CD4-positive, alpha-beta T cell (primary cell): ENCODE data around the gene ENPP5. TPM values are rescaled to one million over a fixed set of nuclear protein-coding genes. Genes with fewer than 3 reads are reported as not detected.

ENCODE experiments used
- ATAC-seq: fragments of 200-7000 bp; cut with Tn5 transposase; one replicate; pipeline ENCODE4 v1.10.0; 2022; ENCODE audit warnings: mild to moderate bottlenecking; ENCODE audit not compliant: poor library complexity
- CTCF ChIA-PET: fragments of 350-600 bp; sonication (Branson Sonifier 250); formaldehyde crosslinking; loops from one replicate; lab custom pipeline; 2021; ENCODE audit warnings: antibody characterized with exemption, inconsistent platforms; lab: Charles Lee
- POLR2A ChIA-PET: fragments of 350-600 bp; sonication (Branson Sonifier 250); formaldehyde crosslinking; loops from one replicate; lab custom pipeline; 2021; ENCODE audit warnings: antibody characterized with exemption, inconsistent platforms; lab: Charles Lee
- DNase-seq, 14 experiments: peaks; one replicate each; pipeline ENCODE4 v3.0.0-alpha.2; 2013 to 2020; ENCODE audit warnings: mixed read lengths in 2 of 14
- H3K27ac ChIP-seq, 2 donors: one replicate each; pipeline versions ENCODE4 v1.5.1 to v1.7.0; 2013; ENCODE audit warnings: low read length in 2 of 2, low read depth in 1 of 2, mild to moderate bottlenecking in 1 of 2
- H3K27me3 ChIP-seq, 2 experiments: 1 replicate in 1 of 2; 2 replicates in 1 of 2; pipeline versions ENCODE4 v1.6.1 to v1.7.0; 2013; ENCODE audit warnings: low read length in 2 of 2, control low read depth in 1 of 2, mild to moderate bottlenecking in 1 of 2, moderate library complexity in 1 of 2; ENCODE audit not compliant: insufficient read depth in 2 of 2, control insufficient read depth in 1 of 2
- H3K36me3 ChIP-seq: one replicate; pipeline ENCODE4 v1.6.1; 2013; ENCODE audit warnings: low read length, control low read depth; ENCODE audit not compliant: insufficient read depth
- H3K4me1 ChIP-seq: one replicate; pipeline ENCODE4 v1.6.1; 2013; ENCODE audit warnings: low read length, control low read depth; ENCODE audit not compliant: insufficient read depth
- H3K4me3 ChIP-seq: one replicate; pipeline ENCODE4 v1.5.1; 2013; ENCODE audit warnings: mild to moderate bottlenecking, low read length, moderate library complexity
- H3K9me3 ChIP-seq, 2 experiments: 1 replicate in 1 of 2; 2 replicates in 1 of 2; pipeline versions ENCODE4 v1.6.1 to v1.7.0; 2013; ENCODE audit warnings: low read length in 2 of 2, mild to moderate bottlenecking in 2 of 2, control low read depth in 1 of 2, moderate library complexity in 1 of 2; ENCODE audit not compliant: control insufficient read depth in 1 of 2, insufficient read depth in 1 of 2
- H3K27ac Mint-ChIP-seq: one replicate; pipeline ENCODE4 v1.8.0; 2020; ENCODE audit warnings: mixed read lengths
- H3K27me3 Mint-ChIP-seq: one replicate; pipeline ENCODE4 v1.8.0; 2021; ENCODE audit warnings: mixed read lengths
- H3K36me3 Mint-ChIP-seq: one replicate; pipeline ENCODE4 v1.8.0; 2021; ENCODE audit warnings: low read depth, mixed read lengths
- H3K4me1 Mint-ChIP-seq: one replicate; pipeline ENCODE4 v1.8.0; 2021; ENCODE audit warnings: low read depth, mixed read lengths
- H3K4me3 Mint-ChIP-seq: one replicate; pipeline ENCODE4 v1.8.0; 2020; ENCODE audit warnings: mild to moderate bottlenecking, mixed read lengths
- H3K9me3 Mint-ChIP-seq: one replicate; pipeline ENCODE4 v1.8.0; 2020; ENCODE audit warnings: mixed read lengths
- intact Hi-C, 2 experiments: fragments of 100-400 bp; cut with DNase I in 1 of 2; cut with micrococcal nuclease in 1 of 2; formaldehyde crosslinking; loops; one replicate each; pipeline versions ENCODE4 v1.15.1 to v1.9.0; 2023 to 2025; cut with DNase I, micrococcal nuclease
- polyA plus RNA-seq, 2 donors: library from polyadenylated mRNA; unstranded; fragments of 120-200 nt; gene quantifications; one replicate each; pipeline ENCODE4 v1.2.1, GENCODE V29; 2013
- total RNA-seq, 174 experiments: library from RNA in 2 of 174; stranded (reverse) in 2 of 174; gene quantifications; one replicate each; pipeline ENCODE4 v1.2.3 and lab custom pipeline; 2021 to 2026
- TF ChIP-seq, protein P1 (sequence below): fragments of 200-600 bp; IDR thresholded peaks from one replicate; pipeline ENCODE4 v1.8.0; 2022; ENCODE audit warnings: antibody characterized with exemption, mild to moderate bottlenecking

ENPP5 gene
- total RNA-seq (under 1 TPM; 0.11 to 0.19 TPM), total RNA-seq (lab: John Stamatoyannopoulos, UW) (0 to 3.0 (median 0.59) reads per million in 172 experiments)
- polyA plus RNA-seq (2013, experiment 1 of 2): 1.8 TPM
- 1.5 TPM for polyA plus RNA-seq (2013, experiment 2 of 2)

DNA sequence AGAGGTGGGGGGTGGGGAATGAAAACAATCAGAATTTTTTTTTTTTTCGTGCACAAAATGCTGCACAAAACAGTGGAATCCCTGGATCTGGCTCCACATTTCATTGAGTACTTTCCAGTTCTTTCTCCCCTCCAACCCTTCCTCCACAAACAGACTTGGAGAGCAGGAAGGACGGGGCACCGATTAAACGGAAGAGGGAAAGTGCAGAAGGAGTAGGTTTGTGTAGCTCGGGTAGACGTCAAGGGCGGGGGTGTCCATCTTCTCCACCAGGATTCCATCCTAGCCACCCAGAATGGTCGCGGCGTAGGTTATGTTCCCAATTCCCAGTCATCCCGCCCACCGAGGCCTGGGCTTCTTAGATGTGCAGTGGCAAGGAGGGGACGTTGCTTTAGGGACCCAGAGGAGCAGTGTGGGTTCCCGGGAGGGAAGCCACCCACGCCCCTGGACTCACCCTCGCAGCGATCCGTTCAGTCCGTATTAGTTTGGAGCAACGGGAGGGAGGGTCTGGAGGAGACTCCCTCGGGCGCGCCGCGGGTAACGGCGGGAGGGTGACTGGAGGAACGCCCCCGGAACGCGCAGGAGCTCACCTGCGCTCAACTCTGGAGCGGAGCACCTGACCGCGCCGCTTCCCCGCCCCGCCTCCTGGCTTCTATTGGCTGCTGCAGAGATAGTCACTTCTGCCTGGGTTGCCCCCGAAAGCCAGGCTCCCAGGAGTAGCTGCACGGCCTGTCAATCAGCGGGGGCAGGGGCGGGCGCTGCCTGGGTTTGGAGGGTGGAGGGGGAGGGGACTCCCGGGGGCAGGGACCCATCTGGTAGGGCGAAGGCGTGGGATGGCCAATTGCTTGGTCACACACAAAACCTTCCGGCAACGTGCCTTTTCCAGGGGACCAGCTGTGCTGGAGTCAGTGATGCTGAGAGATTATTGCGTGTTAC is at the start of gene ENPP5:
TSS of gene ENPP5 (minus strand) at position 624 of the 933 bp plus-strand sequence. CDS start 2,718 bp downstream, outside the sequence.
- Histone ChIP-seq H3K9me3 (no peaks in the 10 kb centered on the region), H3K27ac (no peak within 1 kb of the TSS), H3K4me1 (peaks cover 13% of the 10 kb centered on the region), H3K36me3 (no peaks in the 10 kb centered on the region), H3K27me3 (peaks cover 0 to 19% of the 10 kb centered on the region in 2 experiments), H3K4me3 (peak within 1 kb of the TSS; percentile 67)
- intact Hi-C loops: loop anchor here in 1 of 2 experiments (5.0 kb wide), 1 partner anchor 482 kb away; the partner anchor contains the start of genes CYP39A1 and SLC25A27
- peak; percentile 96 for ATAC-seq
- ChIA-PET POLR2A (interaction anchor here (0.9 to 2.9 kb wide), 2 partner anchors 41 to 45 kb away, joined by 3 to 18 read pairs; partner anchors contain the start of gene ENPP4), CTCF (no interaction called here)
- TF ChIP-seq, protein P1, sequence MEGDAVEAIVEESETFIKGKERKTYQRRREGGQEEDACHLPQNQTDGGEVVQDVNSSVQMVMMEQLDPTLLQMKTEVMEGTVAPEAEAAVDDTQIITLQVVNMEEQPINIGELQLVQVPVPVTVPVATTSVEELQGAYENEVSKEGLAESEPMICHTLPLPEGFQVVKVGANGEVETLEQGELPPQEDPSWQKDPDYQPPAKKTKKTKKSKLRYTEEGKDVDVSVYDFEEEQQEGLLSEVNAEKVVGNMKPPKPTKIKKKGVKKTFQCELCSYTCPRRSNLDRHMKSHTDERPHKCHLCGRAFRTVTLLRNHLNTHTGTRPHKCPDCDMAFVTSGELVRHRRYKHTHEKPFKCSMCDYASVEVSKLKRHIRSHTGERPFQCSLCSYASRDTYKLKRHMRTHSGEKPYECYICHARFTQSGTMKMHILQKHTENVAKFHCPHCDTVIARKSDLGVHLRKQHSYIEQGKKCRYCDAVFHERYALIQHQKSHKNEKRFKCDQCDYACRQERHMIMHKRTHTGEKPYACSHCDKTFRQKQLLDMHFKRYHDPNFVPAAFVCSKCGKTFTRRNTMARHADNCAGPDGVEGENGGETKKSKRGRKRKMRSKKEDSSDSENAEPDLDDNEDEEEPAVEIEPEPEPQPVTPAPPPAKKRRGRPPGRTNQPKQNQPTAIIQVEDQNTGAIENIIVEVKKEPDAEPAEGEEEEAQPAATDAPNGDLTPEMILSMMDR: no peak
- Mint-ChIP-seq H3K4me3 (peak within 1 kb of the TSS; percentile 77), H3K36me3 (no peaks in the 10 kb centered on the region), H3K4me1 (peaks cover 27% of the 10 kb centered on the region), H3K27me3 (peaks cover 35% of the 10 kb centered on the region), H3K9me3 (no peaks in the 10 kb centered on the region), H3K27ac (no peak within 1 kb of the TSS)
- peak; percentile 32 to 86 (median 56) for DNase-seq

- Mint-ChIP-seq H3K9me3 (no peaks in the 10 kb centered on the region), H3K4me1 (no peaks in the 10 kb centered on the region), H3K4me3 (no peak overlapping the region), H3K27ac (no peak overlapping the region), H3K36me3 (no peaks in the 10 kb centered on the region), H3K27me3 (no peaks in the 10 kb centered on the region)
- Histone ChIP-seq H3K9me3 (no peaks in the 10 kb centered on the region), H3K27ac (no peak overlapping the region), H3K27me3 (no peaks in the 10 kb centered on the region), H3K4me3 (no peak overlapping the region), H3K4me1 (no peaks in the 10 kb centered on the region), H3K36me3 (no peaks in the 10 kb centered on the region)
- TF ChIP-seq, protein P1: no peak
- intact Hi-C loops: no loop called here
- ATAC-seq (no peak), DNase-seq (no peak)
- ChIA-PET POLR2A (no interaction called here), CTCF (interaction anchor here (0.8 kb wide), 1 partner anchor 18 kb away, joined by 3 read pairs; no protein-coding TSS in a partner anchor)
Observed at GRCh38 chr6:46219661-46220060, 48.9 kb upstream of the ENPP5 start.

GRCh38 chr6:46218457-46218856 is 47.7 kb upstream of the ENPP5 start:
- POLR2A ChIA-PET: no interaction called here
- Histone ChIP-seq H3K36me3 (no peaks in the 10 kb centered on the region), H3K4me1 (no peaks in the 10 kb centered on the region), H3K27me3 (no peaks in the 10 kb centered on the region), H3K27ac (no peak overlapping the region), H3K4me3 (no peak overlapping the region), H3K9me3 (no peaks in the 10 kb centered on the region)
- Mint-ChIP-seq H3K27ac (no peak overlapping the region), H3K36me3 (no peaks in the 10 kb centered on the region), H3K4me3 (no peak overlapping the region), H3K4me1 (no peaks in the 10 kb centered on the region), H3K27me3 (no peaks in the 10 kb centered on the region), H3K9me3 (no peaks in the 10 kb centered on the region)
- ATAC-seq (no peak), DNase-seq (no peak)
- TF ChIP-seq, protein P1: no peak
- intact Hi-C loops: no loop called here
- CTCF ChIA-PET: no interaction called here
